ENCODE results near the gene ACSF3. TPM values are rescaled to one million over a fixed set of nuclear protein-coding genes. Genes with fewer than 3 reads are reported as not detected.

ACSF3 gene
- total RNA-seq, 1 donor from 2014 or later, result 16.2 TPM

GRCh38 chr16:89112377-89113151 is 18.9 kb downstream of the ACSF3 start:
- DNase-seq, result no peak

GRCh38 chr16:89113152-89113547 is 19.5 kb downstream of the ACSF3 start:
- no peak for DNase-seq

- DNase-seq, result no peak
Measured at GRCh38 chr16:89113661-89114060, 20.0 kb downstream of the ACSF3 start.

GRCh38 chr16:89114159-89114981 is 20.7 kb downstream of the ACSF3 start:
- no peak for DNase-seq

GRCh38 chr16:89115216-89115861 is 21.7 kb downstream of the ACSF3 start:
- DNase-seq, result peak; percentile 47

- no peak for DNase-seq
Measured at GRCh38 chr16:89116341-89117226, 22.9 kb downstream of the ACSF3 start.

GRCh38 chr16:89117227-89117974 is 23.7 kb downstream of the ACSF3 start:
- DNase-seq, result no peak

- DNase-seq, result no peak
Measured at GRCh38 chr16:89117975-89118289, 24.3 kb downstream of the ACSF3 start.

DNA sequence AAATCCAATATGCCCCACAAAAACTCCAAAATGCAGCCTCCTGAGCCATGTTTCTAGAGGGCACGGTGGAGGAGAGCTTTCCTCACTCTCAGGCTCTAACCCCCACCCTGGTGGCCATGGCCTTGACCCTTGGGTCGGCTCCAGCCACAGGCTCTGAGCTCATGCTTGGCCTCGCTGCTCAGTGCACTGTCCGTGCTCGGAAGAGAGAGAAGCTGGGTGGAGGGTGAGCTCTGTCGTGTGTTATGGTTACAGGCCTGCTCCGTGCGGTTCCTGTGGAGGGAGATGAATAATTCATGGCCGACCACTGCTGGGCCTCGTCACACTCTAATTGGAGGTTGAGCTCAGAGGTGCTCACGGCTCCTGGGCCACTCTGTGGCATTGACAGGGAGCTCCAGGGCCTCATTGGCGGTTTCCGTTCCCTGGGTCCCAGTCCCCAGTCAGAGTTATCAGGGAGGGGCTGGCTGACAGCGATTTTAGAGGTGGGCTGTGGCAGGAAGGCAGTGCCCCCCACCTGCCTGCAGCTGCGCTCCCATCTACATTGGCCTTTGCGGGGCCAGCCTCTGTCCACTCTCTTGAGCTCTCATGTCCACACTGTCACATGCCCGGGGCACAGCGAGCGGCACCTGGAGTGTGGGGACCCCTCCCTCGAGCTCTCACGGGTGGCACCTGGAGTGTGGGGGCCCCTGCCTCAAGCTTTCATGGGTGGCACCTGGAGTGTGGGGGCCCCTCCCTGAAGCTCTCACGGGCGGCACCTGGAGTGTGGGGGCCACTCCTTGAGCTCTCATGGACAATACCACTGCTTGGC is 24.9 kb downstream of the ACSF3 start:
- DNase-seq, result no peak

- DNase-seq, result no peak
Measured at GRCh38 chr16:89119166-89119621, 25.5 kb downstream of the ACSF3 start.

GRCh38 chr16:89119661-89120141 is 26.0 kb downstream of the ACSF3 start:
- no peak for DNase-seq

DNA sequence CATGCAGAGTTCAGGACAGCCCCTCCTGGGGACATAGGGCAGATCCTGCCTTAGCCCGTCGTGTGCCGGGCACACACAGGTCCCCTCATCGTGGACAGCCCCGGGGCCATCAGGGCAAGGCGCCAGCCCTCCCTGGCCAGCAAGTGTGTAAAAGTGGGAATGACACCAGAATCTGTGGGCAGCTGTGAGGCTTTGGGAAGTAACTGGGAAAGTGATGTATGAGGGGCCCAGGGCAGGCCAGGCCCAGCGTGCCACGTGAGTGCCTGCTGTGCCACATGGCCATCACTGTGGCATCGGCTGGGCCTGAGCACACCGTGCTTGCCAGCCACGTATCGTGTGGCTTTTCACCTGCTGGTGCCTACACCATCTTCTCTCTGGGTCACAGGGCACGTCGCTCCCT is 26.6 kb downstream of the ACSF3 start:
- DNase-seq, result no peak

GRCh38 chr16:89120921-89121351 is 27.3 kb downstream of the ACSF3 start:
- DNase-seq, result no peak

DNA sequence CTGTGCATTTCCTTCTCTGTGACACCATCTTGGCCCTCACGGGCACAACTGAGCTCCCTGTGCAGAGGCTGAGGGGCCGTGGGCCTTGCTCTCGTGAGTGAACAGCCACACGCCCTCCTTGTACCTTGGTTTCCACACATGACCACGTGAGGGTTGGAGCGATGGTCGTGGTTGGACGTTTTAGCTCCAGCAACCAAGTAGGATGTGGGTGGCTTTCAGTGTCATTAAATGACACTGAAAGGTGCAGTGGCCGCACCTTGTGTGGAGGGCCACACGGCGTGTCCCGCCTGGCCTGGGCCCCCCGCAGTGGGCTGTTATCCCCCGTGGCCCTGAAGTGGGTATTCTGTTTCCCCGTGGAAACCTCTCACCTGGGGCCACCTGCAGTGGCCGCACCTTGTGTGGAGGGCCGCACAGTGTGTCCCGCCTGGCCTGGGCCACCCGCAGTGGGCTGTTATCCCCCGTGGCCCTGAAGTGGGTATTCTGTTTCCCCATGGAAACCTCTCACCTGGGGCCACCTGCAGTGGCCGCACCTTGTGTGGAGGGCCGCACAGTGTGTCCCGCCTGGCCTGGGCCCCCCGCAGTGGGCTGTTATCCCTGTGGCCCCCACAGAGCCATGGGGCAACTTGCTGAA is 28.2 kb downstream of the ACSF3 start:
- no peak for DNase-seq

- no peak for DNase-seq
Measured at GRCh38 chr16:89122322-89122851, 28.7 kb downstream of the ACSF3 start.

DNA sequence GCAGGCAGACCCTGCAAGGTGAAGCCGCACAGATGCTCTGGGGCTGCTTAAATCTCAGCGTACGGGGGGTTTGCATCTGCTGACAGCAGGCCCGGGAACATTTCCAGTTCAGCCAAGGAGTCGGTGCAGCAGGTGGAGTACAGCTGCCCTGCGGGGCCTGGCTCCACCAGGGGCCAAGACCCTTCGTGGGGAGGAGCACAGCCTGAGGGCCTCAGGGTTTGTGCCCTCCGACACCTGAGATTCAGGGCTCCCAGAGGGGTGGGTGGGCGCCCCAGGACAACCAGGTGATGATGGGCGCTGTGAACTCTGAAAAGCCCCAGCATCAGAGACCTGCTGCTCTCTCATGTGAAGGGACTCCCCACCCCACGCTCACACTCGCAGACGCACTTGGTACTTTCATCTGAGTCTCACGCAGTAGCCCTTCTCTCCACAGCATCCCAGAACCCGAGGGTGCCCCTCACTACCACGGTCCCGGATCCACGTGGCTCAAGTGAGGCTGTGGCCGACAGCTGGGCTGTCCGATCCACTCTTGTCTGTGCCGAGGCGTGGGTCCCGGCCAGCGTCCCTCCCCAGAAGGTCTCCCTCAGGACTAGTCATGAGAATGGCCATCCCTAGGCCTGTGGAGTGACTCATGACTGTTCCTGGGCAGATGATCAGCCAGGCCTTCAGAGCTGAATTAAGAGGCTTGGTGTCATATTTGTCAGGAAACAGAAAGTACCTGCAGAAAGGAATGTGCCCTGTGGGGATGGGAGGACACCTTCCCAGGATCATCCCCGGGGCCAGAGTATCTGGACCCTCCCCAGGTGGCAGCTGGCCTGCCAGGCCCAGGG is 29.6 kb downstream of the ACSF3 start:
- no peak for DNase-seq

GRCh38 chr16:89123831-89124100 is 30.1 kb downstream of the ACSF3 start:
- DNase-seq, result no peak

DNA sequence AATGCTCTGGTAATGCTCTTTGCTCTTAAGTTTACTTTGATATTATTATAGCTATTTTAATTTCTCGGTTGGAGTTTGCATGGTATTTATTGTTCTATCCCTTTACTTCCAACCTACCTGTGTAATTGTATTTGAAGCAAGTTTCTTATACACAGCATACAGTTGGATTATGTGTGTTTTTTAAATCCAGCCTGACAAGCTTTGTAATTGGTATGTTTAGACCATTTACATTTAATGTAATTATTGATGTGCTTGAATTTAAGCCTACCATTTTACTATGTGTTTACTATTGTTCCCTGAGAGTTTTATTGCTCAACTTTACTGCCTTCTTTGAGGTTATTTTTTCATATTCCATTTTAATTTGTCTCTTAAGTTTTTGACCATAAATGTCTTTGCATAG is 35.7 kb downstream of the ACSF3 start:
- no peak for DNase-seq

GRCh38 chr16:89130448-89130847 is 36.8 kb downstream of the ACSF3 start:
- DNase-seq, result no peak
